HL-60/S4 treated with phorbol 12-myristate 13-acetate at 8.2 ng/mL for 4 days and 3 days (cell line): ENCODE data around the gene LEF1.
"Not testable (repeated sequence)": the region's sequence is repeated elsewhere in the genome, so short reads cannot be mapped to it uniquely, and the experiment has no call there.

Source experiments
- in situ Hi-C: fragments of 300-500 bp; cut with MboI; formaldehyde crosslinking; loops from 2 replicates; pipeline ENCODE4 v1.15.0; 2022; ENCODE audit warnings: low sequenced_read_pairs

The LEF1 gene

DNA sequence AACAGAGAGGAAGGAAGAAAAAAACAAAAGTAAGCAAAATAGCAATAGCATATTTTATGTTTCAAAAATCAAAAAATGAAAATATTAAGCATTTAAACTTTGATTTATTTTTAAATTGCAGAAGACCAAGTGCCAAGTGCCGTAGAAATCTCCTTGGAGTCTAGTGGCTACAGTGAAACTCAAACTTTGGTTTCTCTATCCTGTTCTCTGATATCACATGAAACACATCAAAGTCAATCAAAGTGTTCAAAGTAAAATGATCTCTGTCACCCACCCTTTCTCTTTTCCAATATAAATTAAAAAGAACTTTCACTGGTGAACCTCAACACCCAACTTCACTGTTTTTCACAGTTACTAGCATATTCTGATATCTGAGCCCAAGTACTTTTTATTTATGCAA lies 98.0 kb downstream of the LEF1 start:
- in situ Hi-C loops, result no loop called here

DNA sequence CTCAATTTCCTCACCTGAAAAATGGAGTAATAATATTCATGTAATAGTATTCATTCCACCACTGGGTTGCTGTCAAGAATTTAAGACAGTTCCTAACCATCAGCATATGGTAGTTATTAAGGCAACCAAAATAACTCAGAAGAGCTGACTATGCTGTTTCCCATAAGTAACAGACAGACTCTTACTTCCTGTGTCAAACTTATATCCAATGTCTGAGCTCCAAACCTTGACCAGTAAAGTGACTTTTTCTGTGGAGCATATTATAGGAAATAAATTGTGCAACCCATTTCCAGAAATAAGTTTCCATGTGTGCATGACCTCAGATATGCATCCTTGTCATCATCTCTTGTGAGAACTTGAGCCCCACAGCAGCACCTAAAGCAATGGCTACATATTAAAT lies 100.3 kb downstream of the LEF1 start:
- in situ Hi-C loops, result no loop called here

DNA sequence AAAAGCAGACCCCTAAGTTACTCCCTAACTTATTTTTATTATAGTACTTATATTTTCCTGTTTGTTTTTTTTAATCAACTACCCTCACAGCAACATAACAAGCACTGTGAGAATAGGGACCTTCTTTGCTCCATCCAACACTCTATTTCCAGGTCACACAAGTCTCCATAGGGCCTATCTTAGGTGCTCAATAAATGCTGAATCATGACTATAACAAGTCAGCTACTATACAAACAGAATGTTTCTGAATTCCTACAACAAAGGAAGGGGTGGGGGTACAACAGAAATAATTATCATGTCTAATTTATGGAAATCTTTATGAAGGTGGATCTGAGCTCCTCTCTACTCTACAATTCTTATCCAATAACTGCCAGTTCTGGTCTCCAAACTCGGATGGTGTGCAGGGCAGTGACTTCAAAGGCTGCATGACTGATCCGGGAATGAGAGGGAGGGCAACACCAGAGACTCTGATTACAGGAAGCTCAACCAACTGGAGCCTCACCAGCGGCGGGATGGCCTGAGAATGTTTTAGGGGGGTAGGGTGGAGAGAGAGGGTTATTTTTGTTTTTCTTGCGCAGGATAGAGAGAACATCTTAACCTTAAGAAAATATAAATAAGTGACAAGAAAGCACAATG lies 107.9 kb downstream of the LEF1 start:
- in situ Hi-C loops, result no loop called here

GRCh38 chr4:108060164-108060563 lies 108.6 kb downstream of the LEF1 start:
- in situ Hi-C loops, result no loop called here

DNA sequence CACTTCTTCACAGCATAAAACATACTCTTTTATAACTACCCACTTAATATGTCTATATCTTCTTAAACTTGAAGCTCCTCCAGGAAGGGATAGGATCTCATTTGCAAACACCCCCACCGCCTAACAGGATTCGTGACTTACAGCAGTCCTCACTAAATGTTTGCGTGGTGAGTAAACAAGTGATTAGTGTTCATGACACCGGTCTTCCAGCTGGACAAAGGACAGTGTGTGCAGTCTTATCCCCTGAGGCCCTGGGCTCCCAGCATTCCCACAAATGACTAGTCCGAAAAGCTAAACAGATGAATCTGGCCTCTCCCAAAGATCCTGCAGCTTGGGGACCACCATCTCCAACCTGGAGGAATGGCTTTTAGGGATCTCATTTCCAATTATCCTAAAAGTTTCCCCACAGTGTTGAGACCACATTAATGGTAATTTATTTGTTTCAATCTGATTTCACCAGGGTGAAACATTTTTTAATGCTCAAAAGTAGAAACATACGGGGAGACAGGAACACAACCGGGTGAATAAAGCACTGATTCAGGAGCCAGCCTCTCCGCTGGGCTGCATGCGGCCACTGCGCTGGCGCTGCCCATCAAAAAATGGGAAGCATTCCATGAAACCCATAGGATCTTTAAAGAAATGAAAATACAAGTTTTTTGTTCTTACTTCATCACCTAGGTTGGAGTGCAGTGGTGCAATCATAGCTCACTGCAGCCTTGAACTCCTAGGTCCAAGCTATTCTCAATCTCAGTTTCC lies 109.9 kb downstream of the LEF1 start:
- in situ Hi-C loops, result no loop called here

DNA sequence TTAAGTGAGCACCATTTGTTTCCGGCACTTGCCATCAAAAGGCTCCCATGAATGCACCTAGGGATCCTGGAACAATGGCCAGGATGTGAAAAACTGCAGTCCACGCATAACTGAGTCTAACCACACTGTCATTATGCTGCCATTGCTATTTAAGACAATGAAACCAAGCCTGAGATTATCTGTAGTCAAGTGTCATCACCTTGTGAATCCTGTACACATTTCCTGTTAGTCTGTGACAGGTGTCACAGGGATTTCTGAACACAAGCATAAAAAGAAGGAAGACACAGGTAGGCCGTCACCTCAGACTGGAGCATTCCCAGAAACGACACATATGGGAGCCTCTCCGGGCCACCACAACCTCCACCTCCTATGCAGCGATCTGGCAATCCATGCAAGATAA lies 112.3 kb downstream of the LEF1 start:
- in situ Hi-C loops, result no loop called here

DNA sequence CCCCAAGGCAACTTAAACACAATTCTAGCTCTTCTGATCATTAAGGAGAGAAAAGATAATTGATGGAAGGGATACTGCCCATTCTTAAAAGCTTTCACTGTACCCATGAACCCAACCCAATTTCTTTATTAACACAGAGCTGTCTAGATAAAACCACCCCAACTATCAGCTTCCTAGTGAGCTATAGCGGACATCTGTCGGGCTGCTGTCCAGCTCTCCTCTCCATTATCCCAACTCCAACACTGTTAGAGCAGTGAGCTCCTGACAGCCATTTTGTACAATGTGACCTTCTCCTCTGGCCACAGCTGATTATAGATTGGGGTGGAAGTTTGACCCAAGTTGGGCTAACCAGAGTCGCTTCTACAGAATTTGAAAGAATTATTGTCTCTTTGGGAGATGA lies 112.9 kb downstream of the LEF1 start:
- in situ Hi-C loops, result no loop called here

DNA sequence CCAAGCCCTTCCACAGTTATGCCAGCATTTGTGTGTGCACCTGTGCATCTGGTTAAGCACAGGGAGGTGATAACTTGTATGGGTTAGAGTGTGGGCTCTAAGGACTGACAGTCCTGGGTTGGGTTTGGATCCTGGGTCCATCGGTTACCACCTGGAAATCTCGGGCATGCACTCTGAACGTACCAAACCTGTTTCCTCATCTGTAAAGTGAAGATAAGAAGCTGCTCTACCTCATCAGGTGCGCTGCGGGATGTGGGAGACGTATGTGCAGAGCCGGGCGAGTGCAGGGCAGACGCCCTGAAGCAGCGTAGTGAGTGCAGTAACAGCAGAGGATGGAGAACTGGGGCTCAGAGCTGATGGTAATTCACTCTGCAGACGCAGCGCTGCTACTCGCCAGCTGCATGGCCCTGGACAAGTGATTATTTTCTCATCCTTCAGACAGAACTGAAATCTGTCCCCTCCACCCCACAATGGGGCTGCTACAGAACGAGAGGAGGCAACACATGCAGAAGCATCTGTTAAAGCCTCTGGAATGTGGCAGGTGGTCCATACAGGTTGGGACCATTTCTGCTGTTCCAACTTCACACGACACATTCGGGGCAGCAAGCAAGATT lies 114.6 kb downstream of the LEF1 start:
- in situ Hi-C loops, result no loop called here

DNA sequence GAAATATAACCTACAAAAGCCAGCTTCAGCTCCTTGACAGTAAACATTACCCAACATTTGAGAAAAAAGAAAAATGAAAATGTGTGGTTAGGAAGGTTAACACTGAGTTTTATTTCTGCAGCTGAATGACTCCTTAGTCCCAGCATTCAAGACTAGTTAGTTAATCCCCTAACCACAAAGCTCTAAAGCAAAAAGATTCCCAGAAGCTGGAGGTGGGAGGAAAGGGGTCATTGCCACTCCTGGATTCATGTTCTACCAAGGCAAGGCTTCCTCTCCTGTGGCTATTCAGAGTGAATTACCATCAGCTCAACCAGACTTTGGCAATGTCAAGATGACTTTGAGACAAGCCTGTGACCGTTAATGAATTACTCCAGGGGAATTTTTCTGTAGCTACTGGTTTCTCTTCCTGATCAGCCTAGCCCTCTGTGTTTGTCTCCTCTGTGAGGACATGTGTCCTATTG lies 115.5 kb downstream of the LEF1 start:
- in situ Hi-C loops, result no loop called here

DNA sequence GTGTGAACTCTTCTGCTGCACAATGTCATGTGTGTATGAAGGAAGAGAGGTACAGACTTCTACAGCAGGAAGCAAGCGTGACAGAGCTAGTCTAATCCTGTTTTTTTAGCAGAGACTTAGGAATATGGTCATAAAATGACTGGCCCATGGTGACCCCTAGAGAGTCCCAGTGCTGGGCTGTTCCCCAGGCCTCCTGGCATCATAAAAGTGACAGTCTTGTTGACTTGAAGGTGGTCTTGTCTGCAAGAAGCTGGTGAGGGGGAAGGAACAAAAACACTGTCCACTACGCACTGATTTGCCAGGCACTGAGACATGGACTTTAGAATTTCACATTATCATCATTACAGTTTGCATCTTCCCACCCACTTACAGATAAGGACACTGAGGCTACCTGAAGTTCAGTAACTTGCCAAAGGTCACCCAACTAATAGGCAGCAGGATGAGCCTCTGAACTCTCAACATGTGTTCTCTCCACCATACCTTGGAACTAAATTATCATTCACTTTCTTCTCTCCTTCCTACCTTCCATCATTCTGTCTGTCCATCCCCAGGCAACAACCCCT lies 116.1 kb downstream of the LEF1 start:
- in situ Hi-C loops, result no loop called here

DNA sequence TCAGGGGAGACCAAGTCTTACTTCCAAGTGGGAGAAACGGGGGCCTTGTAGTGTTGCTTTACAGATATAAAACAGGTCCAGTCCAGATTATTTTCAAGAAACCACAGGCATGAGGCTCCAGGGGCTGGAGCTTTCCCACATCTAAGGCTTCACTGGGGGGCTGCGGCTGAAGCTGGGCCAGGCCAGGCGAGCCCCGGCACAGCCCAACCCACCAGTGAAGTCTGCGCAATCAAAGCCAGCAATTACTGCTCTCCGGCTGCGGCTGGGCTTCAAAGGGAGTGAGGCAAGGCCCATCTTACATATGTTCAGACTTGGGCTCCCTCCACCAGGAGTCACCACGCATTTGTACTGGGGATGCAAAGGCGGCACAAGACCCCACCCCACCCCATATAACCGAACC lies 117.4 kb downstream of the LEF1 start:
- in situ Hi-C loops, result no loop called here

DNA sequence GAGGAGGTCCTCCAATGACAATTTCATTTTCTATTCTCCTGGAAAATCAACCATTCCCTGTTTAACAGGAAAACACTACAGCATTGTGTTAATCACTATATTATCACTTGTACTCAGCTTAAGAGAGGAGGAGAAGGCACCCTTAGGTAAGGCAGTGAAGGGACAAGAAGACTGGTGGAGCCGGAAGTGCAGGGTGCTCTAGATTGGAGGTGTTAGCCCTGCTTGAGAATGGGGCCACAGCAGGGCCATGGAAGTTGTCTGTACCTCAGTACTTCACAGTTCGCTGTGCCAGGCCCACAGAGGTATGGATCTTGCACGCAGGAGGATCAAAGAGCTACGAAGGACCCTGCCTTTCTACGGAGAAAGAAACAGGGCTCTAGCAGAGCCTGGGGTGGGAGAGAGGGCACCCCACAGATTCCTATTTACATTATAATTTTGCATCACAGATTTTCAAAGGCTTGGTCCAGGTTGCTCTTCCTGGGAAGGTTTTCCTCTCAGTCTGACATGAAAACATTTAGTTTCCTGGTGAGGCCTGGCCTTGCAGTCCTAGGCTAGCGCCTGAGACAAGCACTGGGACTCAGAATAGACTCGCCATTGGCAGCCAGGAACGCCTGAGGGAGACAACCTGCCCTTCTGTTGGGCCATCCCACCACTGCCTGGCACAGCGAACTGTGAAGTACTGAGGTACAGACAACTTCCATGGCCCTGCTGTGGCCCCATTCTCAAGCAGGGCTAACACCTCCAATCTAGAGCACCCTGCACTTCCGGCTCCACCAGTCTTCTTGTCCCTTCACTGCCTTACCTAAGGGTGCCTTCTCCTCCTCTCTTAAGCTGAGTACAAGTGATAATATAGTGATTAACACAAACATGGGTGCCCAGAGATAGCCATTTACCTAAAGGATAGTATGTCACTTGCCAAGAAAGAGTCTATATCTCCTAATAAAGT lies 118.3 kb downstream of the LEF1 start:
- in situ Hi-C loops, result not testable (repeated sequence)

GRCh38 chr4:108049406-108049805 lies 119.3 kb downstream of the LEF1 start:
- in situ Hi-C loops, result no loop called here

GRCh38 chr4:108048997-108049396 lies 119.7 kb downstream of the LEF1 start:
- in situ Hi-C loops, result no loop called here

DNA sequence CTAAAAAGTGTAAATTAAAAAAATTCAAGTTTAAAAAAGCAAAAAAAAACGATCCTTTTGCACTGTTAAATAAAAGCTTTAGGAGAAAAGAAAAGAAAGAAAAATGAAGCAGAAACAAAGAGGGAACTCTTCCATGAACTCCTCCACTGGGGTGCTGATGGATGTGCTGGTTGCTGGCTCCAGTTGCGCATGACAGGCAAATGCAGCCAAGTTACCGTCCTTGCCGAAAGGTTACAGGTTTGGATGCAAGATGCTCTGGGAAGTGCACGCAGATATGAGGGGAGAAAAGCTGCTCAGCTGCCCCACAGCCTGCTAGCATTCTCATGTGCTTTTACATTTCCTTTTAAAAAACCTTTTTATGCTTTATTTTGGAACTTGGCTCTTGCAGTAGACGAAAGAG lies 120.6 kb downstream of the LEF1 start:
- in situ Hi-C loops, result no loop called here

GRCh38 chr4:108047199-108047598 lies 121.5 kb downstream of the LEF1 start:
- in situ Hi-C loops, result no loop called here

DNA sequence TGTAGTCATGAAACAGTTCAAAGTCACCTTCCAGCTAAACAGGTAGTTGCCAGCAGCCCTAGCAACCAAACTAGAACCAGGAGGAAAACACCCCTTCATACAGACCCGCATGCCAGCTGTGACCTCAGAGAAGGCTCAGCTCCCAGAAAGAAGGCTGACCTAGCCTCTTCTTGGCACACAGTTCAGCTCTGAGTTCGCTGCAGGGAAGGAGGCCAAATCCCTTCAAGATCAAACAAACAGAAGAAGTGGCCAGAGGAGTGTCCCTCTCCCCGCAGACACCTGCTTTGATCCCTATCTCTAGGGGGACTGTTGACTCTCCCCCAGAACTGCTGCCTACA lies 123.1 kb downstream of the LEF1 start:
- in situ Hi-C loops, result no loop called here

- in situ Hi-C loops, result no loop called here
These were observed 123.6 kb downstream of the LEF1 start for GRCh38 chr4:108044951-108045686.

DNA sequence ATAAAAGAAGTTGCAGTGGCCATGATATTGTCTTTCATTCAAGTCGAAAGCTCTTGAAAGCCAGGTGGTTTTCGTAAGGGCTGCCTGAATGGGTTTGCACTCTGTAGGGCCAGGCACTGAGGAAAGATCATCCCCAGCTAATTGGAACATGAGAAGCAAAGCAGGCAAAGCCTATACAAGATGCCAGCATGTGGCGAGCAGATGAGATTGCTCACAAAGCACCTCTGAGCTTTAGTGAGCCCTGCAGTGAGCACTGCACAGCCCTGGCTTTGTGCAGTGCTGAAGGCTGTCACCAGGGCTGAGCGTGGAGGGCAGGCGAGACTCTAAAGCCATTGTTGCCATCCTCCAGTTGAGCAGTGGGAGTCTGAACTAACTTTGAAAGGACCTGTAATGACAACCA lies 125.2 kb downstream of the LEF1 start:
- in situ Hi-C loops, result no loop called here

- in situ Hi-C loops, result no loop called here
These were observed 125.8 kb downstream of the LEF1 start for GRCh38 chr4:108042927-108043326.
